Urinary bladder (tissue), 4 donors: ENCODE results near the gene CT45A1. TPM values are rescaled to one million over a fixed set of nuclear protein-coding genes. Genes with fewer than 3 reads are reported as not detected.
"Not testable (repeated sequence)": the region's sequence is repeated elsewhere in the genome, so short reads cannot be mapped to it uniquely, and the experiment has no call there.

ENCODE experiments used
- DNase-seq: peaks from one replicate; pipeline ENCODE4 v3.0.0-alpha.2; 2015; ENCODE audit errors: extremely low spot score
- H3K27ac ChIP-seq: one replicate; pipeline ENCODE4 v1.5.1; 2013; ENCODE audit warnings: low read depth, mild to moderate bottlenecking, moderate library complexity
- H3K36me3 ChIP-seq: one replicate; pipeline ENCODE4 v1.6.1; 2013; ENCODE audit warnings: mild to moderate bottlenecking, moderate library complexity; ENCODE audit not compliant: insufficient read depth
- H3K4me1 ChIP-seq: one replicate; pipeline ENCODE4 v1.6.1; 2013; ENCODE audit warnings: mild to moderate bottlenecking, moderate library complexity; ENCODE audit not compliant: insufficient read depth
- H3K4me3 ChIP-seq: one replicate; pipeline ENCODE4 v1.5.1; 2013; ENCODE audit warnings: low read depth, low read length
- WGBS: extraction: QIAGEN DNeasy Blood & Tissue Kit; methylation state at CpG from one replicate; pipeline ENCODE4 v1.1.7; 2013; 5-methylcytosine and 5-hydroxymethylcytosine counted together
- polyA plus RNA-seq: library from polyadenylated mRNA; stranded (reverse); fragments of 200-250 nt; gene quantifications from one replicate; pipeline ENCODE4 v1.2.3, GENCODE V29; 2013
- total RNA-seq: library from RNA; depleted of rRNA; stranded (reverse); fragments of >200 nt; gene quantifications from one replicate; pipeline ENCODE4 v1.2.3, GENCODE V29; 2014
- donor health status: healthy with polysubstance abuse.
- donor health status: healthy.

Gene CT45A1
- total RNA-seq (not detected), polyA plus RNA-seq (not detected)

GRCh38 chrX:135713183-135713689 is at the start of gene CT45A1:
CT45A1 (plus strand) TSS chrX:135713639; CDS start chrX:135718941, 5,302 bp downstream.
- 88% methylated on average over 12 of the region's 15 CpGs for WGBS
- H3K4me3 ChIP-seq, H3K27ac ChIP-seq, H3K36me3 ChIP-seq, DNase-seq, H3K4me1 ChIP-seq: not testable (repeated sequence)

- not testable (repeated sequence) for H3K27ac ChIP-seq, H3K4me1 ChIP-seq, H3K4me3 ChIP-seq, DNase-seq, H3K36me3 ChIP-seq
Measured at GRCh38 chrX:135672979-135673378, 40.5 kb upstream of the CT45A1 start.

DNA sequence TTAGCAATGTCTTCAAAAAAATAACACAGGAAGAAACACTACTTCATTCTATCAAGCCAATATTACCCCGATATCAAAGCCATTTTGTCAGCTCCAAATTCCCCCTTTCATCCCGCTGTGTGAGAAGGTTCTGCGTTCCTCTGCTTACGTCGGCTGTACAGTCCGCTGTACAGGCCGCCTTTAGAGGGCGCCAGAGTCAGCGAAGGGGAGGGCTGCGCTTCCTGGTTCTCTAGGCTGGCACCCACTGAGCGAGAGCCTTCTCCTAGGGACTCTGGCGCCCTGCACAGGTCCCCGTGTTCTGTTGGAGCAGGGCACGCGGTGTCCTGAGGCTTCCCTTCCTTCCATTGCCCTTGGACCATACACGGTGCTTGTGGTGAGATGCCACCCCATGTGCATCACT is 25.3 kb upstream of the CT45A1 start:
- no peak for DNase-seq
- no peaks in the 10 kb centered on the region for H3K4me1 ChIP-seq
- 40% methylated on average over 16 of the region's 16 CpGs for WGBS
- no peak overlapping the region for H3K4me3 ChIP-seq
- no peak overlapping the region for H3K27ac ChIP-seq
- H3K36me3 ChIP-seq, result no peaks in the 10 kb centered on the region

DNA sequence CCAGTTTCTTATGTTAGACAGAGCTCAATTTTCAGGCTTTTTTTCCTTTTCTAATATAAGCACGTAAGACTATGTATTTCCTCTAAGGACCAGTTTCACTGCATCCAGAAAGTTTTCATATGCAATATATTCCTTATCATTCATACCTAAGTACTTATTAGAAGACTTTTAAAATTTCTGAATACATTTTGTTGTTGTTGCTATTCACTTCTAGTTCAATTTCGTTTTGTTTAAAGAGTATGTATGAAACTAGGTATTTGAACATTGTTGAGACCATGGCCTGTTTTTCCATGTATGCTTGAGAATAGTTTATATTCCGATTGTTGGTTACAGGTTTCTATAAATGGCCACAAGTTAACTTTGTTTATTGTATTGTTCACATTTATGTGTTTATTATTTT is 18.0 kb upstream of the CT45A1 start:
- H3K27ac ChIP-seq, result no peak overlapping the region
- H3K36me3 ChIP-seq, result no peaks in the 10 kb centered on the region
- no peak overlapping the region for H3K4me3 ChIP-seq
- WGBS, result 66% methylated on average over 3 of the region's 3 CpGs
- no peak for DNase-seq
- H3K4me1 ChIP-seq, result no peaks in the 10 kb centered on the region

GRCh38 chrX:135697601-135698000 is 15.8 kb upstream of the CT45A1 start:
- DNase-seq, result no peak
- no peak overlapping the region for H3K4me3 ChIP-seq
- no peaks in the 10 kb centered on the region for H3K4me1 ChIP-seq
- no peak overlapping the region for H3K27ac ChIP-seq
- H3K36me3 ChIP-seq, result no peaks in the 10 kb centered on the region

DNA sequence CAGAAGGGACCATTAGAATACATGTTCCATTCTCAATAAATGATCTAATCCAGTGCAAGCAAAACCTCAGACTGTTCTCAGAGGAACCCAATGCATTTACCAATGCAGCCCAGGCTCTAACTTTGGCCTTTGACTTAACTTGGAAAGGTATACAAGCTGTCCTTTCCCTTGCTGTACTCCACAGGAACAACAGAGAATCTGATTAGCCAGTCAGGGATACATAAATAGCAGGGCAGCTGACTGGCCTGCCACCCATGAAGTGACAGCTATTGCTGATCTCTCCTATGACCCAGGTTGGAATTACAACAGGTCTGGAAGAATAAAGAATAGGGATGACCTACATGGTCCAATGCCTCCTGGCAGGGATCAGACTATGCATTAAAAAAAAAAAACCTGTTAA is 14.5 kb upstream of the CT45A1 start:
- H3K27ac ChIP-seq, result no peak overlapping the region
- no peak for DNase-seq
- H3K4me3 ChIP-seq, result no peak overlapping the region
- H3K36me3 ChIP-seq, result no peaks in the 10 kb centered on the region
- no peaks in the 10 kb centered on the region for H3K4me1 ChIP-seq

DNA sequence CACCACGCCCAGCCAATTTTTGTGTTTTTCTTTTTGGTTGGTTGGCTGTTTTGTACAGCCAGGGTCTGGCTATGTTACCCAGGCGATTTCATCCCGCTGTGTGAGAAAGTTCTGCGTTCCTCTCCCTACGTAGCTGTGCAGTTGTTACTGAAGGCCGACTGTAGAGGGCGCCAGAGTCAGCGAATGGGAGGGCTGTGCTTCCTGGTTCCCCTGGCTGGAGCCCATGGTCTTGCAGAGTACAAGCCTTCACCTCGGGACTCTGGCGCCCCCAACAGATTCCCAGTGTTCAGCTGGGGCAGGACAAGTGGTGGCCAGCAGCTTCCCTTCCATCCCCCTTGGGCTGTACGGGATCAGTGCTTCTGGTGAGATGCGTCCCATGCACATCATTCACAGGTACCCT is 5.6 kb upstream of the CT45A1 start:
- no peak overlapping the region for H3K27ac ChIP-seq
- no peaks in the 10 kb centered on the region for H3K4me1 ChIP-seq
- WGBS, result 53% methylated on average over 12 of the region's 12 CpGs
- no peak overlapping the region for H3K4me3 ChIP-seq
- no peaks in the 10 kb centered on the region for H3K36me3 ChIP-seq
- DNase-seq, result no peak

GRCh38 chrX:135713795-135714194 is 356 bp downstream of the CT45A1 start:
- Histone ChIP-seq H3K36me3 (no peaks in the 10 kb centered on the region), H3K4me3 (no peak overlapping the region), H3K4me1 (no peaks in the 10 kb centered on the region), H3K27ac (no peak overlapping the region)
- WGBS, result 91% methylated on average over 20 of the region's 20 CpGs
- no peak for DNase-seq

DNA sequence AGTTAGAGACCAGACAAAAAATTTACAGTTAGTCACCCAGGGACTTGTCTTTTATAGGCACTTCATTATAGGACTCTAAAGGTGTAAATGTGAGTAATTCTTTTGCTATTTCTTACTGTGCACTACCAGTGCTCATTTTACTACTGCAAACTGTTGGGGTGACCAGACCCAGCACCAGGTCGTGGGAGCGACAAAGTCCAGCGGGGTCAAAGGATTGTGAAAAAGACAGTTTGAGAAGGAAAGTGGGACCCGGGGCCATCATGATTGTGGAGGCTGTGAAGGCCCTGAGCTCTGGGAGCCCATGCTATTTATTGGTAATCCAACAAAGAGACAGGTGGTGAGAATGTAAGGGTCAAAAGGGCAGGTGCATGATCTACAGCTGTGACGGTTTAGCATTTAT is 21.2 kb downstream of the CT45A1 start:
- DNase-seq, H3K4me1 ChIP-seq, H3K27ac ChIP-seq, H3K36me3 ChIP-seq, H3K4me3 ChIP-seq: not testable (repeated sequence)
- WGBS, result 59% methylated on average over 5 of the region's 5 CpGs

DNA sequence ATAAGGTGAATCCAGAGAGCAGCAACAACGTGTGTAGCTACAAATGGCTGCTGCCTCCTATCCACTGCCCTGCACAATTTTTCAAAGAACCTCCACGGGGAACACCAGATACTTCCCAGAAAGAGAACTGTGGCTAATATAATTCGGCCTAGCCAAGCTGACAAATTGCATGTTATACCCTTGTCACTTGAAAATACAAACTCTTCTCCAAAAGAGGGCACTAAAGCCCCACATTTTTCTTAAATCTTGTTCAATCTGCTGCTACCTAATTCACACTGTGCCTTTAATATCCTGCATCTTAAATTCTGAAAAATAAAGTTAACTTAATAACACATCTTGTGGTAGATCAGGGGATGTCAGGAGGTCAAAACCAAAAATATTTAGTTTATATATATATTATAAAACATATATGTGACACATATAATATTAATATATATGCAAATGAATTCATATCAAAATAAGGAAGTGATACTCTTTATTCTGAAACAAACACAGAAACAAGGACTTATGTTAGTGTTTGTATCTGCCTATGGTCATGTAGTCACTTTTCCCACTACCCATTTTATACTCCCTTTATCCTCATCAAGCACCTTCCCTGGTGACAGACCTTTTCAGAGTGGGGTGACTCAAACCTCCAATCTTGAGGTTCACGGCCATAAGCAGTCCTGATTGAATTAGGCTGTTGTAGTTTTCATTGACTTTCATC is 24.1 kb downstream of the CT45A1 start:
- no peak for DNase-seq
- H3K4me3 ChIP-seq, result no peak overlapping the region
- no peaks in the 10 kb centered on the region for H3K36me3 ChIP-seq
- WGBS, result 49% methylated on average over 4 of the region's 4 CpGs
- H3K4me1 ChIP-seq, result no peaks in the 10 kb centered on the region
- H3K27ac ChIP-seq, result no peak overlapping the region

GRCh38 chrX:135740681-135741149 is 27.3 kb downstream of the CT45A1 start:
- Histone ChIP-seq H3K27ac (no peak overlapping the region), H3K4me3 (no peak overlapping the region)

GRCh38 chrX:135741192-135741715 is 27.8 kb downstream of the CT45A1 start:
- Histone ChIP-seq H3K36me3 (no peaks in the 10 kb centered on the region), H3K4me1 (no peaks in the 10 kb centered on the region), H3K27ac (no peak overlapping the region), H3K4me3 (no peak overlapping the region)
- no peak for DNase-seq
- 90% methylated on average over 23 of the region's 23 CpGs for WGBS

More at GRCh38 chrX:135740681-135741149, 27.3 kb downstream of the CT45A1 start:
- DNase-seq, result no peak
- WGBS, result 57% methylated on average over 18 of the region's 18 CpGs
- Histone ChIP-seq H3K36me3 (no peaks in the 10 kb centered on the region), H3K4me1 (no peaks in the 10 kb centered on the region)

GRCh38 chrX:135744739-135745138 is 31.3 kb downstream of the CT45A1 start:
- not testable (repeated sequence) for H3K4me1 ChIP-seq, H3K4me3 ChIP-seq, H3K27ac ChIP-seq, DNase-seq, H3K36me3 ChIP-seq
- WGBS, result 89% methylated on average over 4 of the region's 4 CpGs

DNA sequence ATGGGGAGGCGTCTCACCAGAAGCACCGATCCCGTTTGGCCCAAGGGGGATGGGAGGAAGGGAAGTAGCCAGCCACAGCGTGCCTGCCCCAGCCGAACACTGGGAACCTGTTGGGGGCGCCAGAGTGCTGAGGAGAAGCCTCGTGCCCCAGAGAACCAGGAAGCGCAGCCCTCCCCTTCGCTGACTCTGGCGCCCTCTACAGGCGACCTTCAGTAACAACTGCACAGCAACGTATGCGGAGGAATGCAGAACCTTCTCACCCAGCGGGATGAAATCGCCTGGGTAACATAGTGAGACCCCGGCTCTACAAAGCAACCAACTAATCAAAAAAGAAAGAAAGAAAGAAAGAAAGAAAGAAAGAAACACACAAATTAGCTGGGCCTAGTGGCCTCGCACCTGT is 54.7 kb downstream of the CT45A1 start, which contains the start of gene CT45A3:
Gene CT45A3, minus strand, starts transcription at position 101 of the 400 bp plus-strand sequence. CDS start 3,747 bp downstream, outside the sequence.
- not testable (repeated sequence) for H3K27ac ChIP-seq
- no CpG with 5 or more reads among the region's 17 CpGs for WGBS

More for the DNA sequence above, 54.7 kb downstream of the CT45A1 start, which contains the start of gene CT45A3:
- not testable (repeated sequence) for H3K4me1 ChIP-seq, H3K4me3 ChIP-seq, DNase-seq, H3K36me3 ChIP-seq
